Anterior cingulate cortex (tissue), 58 donors: ENCODE data around the gene RGPD3.
"Not testable (repeated sequence)": the region's sequence is repeated elsewhere in the genome, so short reads cannot be mapped to it uniquely, and the experiment has no call there.

Source experiments
- DNase-seq, 58 donors: peaks; one replicate each; lab custom pipeline; 2025; lab: John Stamatoyannopoulos, UW

RGPD3 gene

DNA sequence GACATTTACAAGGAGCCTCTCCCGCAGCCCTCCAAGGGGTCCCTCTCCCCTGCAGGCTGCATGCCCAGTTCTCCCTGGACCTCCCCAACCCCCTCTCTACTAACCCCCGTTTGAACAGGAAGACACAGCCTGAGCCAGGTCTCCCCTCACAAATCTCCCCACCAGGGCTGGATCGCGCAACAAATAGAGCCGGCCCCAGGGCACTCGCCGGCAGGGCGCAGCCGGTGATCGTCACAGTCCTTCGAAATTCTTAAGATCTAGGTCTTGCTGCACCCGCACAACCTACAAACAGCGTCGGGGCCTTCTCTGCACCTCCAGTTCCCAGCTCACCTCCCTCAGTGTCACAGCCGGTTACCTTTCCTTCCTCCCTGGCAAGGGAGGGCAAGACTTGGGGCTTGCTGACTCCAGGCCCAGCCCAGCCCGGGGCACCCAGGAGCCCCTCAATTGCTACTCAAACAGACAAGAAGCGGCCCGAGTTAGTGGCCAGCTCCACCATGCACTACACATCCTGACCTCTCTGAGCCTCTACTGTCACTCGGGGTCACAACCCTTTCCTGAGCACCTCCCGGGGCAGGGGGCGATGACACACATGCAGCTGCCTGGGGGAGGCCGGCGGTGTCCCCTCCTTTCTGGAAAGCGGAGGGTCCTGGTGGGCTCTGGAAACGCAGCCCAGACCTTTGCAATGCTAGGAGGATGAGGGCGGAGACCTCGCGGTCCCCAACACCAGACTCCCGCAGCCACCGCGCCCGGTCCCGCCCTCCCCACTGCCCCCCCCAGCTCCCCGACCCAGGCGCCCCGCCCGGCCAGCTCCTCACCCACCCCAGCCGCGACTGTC lies 18.6 kb upstream of the RGPD3 start, which contains the start of gene CD8B2:
TSS of gene CD8B2 (plus strand) at position 814 of the 835 bp plus-strand sequence. CDS start 63 bp downstream, outside the sequence.
- not testable (repeated sequence) for DNase-seq

DNA sequence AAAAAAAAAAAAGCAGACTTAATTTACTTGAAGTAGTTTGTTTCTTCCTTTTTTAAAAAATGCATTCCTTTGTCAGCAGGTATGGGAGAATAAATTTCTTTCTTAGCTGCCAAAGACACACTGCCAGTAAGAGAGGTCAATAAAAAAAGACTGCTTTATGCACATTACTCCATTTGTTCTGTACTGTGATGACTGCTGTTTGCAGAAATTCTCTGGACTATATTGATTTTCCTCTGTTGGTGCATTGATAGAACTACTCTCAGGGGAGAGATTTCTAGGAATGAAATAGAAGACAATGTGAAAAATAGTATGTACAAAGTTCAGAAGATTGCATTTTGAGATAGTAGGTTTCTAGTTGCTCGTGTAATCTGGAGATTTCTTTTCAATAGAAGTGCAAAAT lies 11.3 kb upstream of the RGPD3 start:
- not testable (repeated sequence) for DNase-seq

DNA sequence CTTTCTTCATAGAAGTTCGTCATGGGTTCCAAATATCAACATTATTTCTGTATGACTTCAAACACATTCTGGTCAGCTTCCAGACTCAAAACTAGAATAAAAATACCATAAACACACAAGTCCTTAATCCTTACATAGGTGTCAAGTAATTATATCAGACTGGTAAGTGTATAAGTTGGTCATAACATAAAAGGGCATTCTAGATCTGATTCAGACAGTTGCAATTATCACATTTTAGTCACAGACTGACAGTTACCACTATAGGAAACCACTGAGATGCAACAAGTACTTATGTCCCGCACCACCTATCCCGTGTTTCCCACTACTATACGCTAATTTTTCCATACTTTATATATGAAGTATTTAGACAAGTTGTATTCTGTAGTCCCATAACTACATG lies 9.4 kb upstream of the RGPD3 start:
- DNase-seq, result not testable (repeated sequence)

DNA sequence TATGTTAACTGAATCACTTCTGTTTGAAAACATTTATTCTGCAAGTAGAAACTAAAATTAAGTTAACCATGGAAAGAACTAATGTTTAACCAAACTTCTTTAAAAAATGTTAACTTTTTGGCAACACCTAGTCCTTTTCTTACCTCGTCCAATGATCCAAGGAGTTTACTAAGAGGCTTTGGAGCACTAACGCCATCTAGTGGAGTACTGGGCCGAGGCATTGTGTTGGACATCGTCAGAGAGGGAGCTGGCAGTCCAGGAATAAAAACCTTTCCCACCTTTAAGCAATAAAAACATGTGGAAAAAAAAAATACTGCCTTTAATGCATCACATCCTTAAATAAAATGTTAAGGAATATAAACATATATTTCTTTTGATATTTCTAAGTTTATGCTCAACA lies 2.4 kb upstream of the RGPD3 start:
- not testable (repeated sequence) for DNase-seq

DNA sequence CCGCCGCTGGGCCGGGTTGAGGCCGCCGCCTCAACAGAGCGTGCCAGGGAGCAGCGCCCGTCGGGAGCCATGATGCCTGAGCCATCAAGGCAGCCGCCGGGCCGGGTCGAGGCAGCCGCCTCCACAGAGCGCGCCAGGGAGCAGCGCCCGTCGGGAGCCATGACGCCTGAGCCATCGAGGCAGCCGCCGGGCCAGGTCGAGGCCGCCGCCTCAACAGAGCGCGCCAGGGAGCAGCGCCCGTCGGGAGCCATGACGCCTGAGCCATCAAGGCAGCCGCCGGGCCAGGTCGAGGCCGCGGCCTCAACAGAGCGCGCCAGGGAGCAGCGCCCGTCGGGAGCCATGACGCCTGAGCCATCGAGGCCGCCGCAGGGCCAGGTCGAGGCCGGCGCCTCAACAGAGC lies 697 bp downstream of the RGPD3 start:
- not testable (repeated sequence) for DNase-seq

DNA sequence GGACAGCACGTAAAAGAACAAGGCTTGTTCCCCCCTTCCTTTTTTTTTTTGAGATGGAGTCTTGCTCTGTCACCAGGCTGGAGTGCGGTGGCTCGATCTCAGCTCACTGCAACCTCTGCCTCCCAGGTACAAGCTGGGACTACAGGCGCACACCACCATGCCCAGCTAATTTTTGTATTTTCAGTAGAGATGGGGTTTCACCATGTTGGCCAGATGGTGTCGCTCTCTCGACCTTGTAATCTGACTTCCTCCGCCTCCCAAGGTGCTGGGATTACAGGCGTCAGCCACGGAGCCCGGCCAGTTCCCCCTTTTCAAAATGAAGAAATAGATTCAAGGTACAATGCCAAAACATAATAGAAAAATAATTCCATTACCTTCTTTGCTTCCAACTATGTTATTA lies 6.3 kb downstream of the RGPD3 start:
- DNase-seq, result not testable (repeated sequence)

DNA sequence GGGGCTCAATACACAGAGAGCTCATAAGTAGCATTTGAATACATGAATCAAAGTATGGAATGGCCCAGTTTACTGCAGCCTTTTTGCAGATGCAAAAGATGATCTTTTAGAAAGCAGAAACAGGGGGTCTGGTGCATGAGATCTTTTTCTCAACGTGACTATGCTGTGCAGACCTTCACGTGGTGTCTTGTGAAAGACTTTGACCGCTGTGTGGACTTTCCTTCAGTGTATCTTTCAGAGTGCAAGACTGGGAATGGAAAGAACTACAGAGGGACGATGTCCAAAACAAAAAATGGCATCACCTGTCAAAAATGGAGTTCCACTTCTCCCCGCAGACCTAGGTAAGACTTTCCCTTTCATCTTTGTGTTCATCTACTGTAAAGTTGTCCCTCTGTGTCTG lies 77.5 kb downstream of the RGPD3 start:
- not testable (repeated sequence) for DNase-seq

DNA sequence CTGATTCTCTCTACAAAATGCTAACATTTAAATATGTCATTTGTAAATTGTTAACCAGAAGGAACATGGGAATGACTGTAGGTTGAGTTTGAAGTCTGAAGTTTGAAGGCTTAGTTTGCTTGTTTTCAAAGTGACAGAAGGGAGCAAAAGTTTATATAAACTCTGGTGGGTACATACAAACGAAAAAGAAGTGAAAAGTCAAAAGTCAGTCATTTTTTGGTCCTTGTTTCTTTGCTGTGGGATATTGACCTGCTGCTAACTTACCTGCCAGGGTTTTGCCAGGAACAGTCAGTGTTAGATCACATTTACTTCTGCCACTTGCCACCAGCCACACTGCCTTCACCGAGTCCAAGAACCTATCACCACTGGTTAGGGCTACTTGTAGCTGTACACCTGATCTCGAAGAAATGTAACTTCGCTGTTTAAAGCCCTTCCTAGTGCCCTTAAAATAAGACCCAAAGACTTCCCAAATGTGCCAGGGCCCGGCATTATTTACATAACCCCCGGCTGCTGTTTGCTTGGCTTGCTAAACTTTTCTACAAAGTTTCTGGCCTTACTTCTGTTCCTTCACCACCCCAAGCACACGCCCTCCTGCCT lies 79.3 kb downstream of the RGPD3 start:
- DNase-seq, result not testable (repeated sequence)

DNA sequence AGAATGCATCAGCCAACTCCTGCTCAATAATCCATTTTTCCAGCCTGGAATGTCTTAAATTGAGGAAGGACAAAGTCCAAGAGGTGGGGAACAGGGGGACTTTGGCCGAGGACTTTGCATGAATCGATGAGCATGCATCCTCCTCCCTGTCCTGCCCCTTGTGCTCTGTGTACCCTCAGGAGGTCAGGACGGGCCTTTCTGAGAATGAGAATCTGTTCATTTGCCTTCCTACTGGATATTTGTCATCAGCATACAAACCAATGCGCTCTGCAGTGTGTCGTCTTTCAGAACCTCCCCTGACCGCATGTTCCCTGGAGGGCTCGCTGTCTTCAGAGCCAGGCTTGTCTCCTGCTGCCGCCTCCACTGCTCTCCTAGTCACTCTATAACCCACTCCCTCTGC lies 83.7 kb downstream of the RGPD3 start:
- not testable (repeated sequence) for DNase-seq

DNA sequence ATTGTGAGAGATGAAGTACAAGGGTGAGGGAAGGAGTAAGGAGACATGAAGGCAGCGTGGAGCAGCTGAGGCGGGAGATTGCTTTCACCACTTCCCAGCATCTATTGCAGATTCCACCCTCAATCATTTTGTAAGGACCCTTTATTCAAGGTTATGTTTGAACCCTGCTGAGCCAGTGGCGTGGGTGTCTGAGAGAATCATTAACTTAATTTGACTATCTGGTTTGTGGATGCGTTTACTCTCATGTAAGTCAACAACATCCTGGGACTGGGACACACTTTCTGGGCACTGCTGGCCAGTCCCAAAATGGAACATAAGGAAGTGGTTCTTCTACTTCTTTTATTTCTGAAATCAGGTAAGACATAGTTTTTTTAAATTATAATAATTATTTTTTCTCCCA lies 86.3 kb downstream of the RGPD3 start:
- DNase-seq, result not testable (repeated sequence)

DNA sequence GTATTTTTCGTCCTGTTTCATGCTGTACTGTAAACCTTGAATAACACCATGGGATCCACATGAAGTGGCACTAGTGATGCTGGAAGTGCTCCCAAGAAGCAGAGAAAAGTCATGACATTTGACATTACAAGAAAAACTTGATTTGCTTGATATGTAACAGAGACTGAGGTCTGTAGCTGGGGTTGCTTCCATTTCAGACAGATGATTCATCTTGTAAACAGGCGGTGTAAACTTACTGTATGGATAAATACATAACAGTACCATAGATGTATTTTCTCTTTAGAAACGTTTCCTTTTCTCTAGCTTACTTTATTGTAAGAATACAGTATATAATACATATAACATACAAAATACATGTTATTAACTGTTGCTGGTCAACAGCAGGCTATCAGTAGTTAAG lies 88.6 kb downstream of the RGPD3 start:
- not testable (repeated sequence) for DNase-seq

DNA sequence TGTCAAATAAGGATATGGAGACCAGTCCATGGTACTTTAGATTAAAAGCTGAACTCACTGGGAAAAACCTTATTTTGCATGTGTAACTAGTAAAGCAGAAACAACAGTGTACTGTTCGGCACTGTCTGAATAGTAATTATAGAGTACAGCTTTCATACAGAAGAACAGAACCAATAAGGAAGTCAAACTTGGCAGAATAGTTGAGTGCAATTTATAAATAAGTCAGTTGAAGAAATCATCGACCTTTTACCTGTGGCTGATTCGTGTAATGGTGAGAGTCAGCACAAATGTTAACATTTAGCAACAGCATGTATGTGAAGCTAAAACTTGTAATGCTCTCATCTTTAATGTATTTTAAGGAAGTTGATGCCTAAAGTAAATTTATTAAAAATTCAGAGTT lies 99.0 kb downstream of the RGPD3 start:
- DNase-seq, result not testable (repeated sequence)

DNA sequence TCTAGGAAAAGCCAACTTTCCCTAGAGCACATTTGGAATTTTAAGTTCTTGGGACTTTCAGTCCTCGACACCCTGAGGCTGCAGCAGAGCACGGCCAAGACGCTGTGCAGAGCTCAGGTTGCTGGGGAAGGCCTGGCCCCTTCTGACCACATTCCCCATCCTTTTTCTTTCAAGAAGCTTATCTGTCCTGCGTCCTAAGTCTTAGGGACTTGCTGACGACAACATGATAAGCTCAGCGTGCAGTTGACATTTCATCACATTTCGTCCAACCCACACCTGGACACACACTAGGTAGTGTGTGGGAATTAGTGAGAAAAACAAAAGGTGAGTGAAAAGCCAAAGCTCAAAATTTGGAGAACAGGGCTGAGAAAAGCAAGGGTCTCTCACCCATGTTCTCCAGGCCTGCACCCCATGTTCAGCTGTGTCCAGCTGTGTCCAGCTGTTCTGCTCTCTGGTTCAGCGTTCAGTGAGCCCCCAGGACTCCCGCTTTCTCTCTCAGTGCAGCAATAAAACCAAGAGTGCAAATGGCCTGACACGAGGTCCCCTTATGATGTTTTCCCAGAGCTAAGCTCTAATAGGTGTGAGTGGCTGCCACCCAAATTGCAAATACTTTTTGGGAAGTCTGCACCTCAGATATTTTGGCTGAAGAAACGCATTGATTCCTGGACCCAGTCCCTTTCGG lies 101.9 kb downstream of the RGPD3 start:
- no peak for DNase-seq

DNA sequence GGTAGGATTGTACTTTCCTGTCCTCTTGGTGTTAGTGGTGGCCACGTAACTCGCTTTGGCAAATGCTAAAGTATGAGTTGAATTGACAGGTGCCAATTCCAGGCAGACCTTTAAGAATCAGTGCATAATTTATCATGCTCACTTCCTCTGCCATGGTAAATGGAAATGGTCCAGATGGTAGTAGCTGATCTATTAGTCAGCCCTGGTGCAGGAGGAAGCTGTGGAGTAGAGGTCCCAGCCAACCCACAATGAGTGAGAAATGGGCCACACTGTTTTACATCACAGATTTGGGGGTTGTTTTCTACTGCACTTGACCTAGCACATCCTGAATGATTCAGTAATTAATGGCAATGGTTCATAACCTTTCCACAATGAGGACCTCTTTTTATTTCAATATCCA lies 104.4 kb downstream of the RGPD3 start:
- DNase-seq, result no peak

DNA sequence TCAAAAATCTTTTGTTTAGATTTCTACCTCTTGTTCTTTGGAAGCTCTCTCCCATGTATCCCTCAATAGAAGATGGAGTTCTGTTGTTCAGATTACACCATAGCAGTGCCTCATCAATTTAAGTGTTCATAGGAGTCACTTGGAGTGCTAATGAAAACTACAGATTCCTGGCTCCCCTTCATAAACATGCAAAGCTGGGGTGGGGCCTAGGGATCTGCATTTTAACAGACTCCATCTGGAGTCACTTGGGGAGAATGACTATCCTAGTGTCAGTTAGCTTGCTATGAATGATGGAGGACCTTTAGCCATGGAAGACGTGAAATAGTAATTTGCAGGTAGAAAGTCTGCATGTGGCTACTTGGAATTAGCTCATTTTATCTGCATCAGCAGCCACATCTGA lies 105.4 kb downstream of the RGPD3 start:
- DNase-seq, result no peak

DNA sequence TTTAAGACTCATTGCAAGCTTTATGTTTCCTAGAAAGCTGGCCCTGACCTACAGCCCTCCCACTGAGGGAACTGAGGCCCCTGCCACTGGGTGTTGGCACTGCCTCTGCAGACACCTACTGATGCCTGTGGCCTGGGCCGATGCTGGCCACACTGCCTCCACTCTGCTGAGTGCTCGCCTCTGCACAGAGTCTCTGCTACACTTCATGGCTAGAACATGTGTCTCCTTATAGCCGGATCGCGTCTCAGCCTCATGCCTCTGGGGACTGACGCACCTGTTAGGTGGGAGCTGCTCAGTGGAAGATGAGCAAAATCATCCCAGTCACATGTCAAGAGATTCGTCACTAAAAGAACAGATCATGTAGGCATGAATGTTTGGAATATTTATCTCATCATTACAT lies 108.7 kb downstream of the RGPD3 start:
- DNase-seq, result no peak

DNA sequence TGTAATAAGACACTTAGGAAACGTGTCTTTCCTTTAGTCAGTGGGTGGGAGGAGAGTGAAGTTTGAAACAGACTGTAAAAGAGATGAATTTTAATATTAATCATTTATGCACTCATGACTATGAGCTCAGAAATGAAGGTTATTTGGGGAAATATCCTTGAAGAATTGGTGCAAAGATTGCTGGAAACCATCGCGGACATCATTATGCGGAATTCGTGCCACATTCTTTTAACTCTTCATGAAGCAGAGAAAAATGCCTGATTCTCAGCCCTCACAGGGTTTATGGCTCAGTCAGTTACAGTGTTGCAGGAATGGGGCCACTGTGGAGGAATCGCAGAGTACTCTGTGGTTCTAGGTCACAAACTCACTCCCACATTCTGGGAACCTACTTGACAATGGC lies 109.7 kb downstream of the RGPD3 start:
- DNase-seq, result no peak

DNA sequence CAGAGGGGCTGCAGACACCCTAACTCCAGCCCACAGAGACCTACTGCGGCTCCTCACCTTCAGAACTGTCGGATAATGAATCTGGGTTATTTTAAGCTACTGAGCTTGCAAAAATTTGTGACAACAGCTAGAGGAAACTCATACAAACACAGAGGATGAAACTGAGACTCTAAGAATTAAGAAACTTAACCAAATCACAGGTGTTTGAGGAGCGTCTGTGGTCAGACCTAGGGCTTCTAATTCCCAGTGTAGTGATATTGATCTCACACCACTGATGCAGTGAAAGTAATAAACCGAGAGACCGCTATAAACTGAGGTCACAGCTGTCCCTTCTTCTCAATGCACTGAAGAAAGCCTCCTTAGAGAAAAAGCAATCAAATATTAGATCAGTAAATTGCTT lies 110.1 kb downstream of the RGPD3 start:
- no peak for DNase-seq

DNA sequence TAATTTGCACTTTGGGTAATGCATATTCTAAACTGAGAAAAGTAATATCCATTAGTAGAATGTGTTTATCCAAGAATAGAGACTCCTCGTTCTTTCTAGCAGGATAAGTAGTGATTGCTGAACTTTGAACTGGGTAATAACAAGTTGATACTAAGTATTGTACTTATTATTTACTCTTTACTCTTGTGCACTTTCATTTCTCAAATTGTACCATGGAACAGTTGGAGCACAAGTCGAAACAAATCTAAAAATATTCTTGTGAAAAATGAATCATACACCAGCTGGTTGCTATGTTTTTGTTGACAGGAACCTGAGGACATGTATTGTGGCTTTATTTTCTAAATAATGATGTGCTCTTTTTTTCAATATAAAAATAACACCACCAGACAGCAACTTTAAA lies 111.9 kb downstream of the RGPD3 start:
- DNase-seq, result no peak

DNA sequence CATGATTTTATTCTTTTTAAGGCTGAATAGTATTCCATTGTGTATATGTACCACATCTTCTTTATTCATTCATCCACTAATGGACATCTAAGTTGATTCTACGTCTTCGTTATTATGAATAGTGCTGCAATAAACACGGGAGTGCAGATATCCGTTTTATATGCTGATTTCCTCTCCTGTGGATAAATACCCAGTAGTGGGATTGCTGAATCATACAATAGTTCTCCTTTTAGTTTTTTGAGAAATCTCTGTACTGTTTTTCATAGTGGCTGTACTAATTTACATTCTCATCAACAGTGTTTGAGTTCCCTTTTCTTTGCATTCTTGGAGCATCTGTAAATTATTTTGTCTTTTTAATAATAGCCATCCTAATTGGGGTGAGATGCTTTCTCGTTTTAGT lies 114.5 kb downstream of the RGPD3 start:
- DNase-seq, result no peak

DNA sequence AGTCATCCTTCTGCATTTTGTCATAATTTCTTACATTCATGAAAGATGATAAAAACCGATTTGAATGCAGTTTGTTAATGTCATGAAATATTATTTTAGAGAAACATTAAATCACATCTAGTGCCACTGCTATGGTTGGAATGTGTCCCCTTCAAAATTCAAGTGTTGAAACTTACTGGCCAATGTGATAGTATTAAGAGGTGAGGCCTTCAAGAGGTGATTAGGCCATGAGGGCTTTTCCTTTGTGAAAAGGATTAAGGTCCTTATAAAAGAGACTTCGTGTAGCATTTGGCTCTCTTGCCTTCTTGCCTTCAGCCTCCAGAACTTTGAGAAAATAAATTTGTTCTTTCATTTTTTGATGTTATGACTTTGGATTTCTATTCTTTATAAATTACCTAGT lies 117.2 kb downstream of the RGPD3 start:
- no peak for DNase-seq
